ENCODE data around the gene NCOR1.

DNA sequence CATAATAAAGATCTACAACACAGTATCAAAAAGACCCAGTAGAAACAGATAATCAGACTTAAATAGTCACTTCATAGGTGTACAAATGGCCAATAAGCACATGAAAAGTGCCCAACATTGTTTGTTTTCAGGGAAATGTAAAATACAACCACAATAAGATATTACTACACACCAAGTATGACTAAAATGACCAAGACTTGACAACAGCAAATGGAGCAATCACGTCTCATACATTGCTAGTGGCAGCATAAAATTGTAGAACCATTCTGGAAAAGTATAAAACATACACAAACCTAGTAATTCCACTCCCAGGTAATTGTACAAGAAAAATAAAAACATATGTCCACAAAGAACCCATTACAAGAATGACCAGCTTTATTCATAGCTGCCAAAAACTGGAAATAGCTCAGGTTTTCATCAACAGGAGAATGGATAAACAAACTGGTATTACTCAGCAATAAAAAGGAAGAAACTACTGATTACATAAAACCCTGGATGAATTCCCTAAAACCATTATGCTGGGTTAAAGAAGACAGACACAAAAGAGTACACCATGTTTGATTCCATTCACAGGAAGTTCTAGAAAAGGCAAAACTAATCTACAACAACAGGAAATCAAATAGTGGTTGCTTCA lies 130.2 kb downstream of the NCOR1 start:
- no peak for TF ChIP-seq CTCF (conservative IDR thresholded peaks at IDR 0.05)
- no peak for TF ChIP-seq ZFX (IDR thresholded peaks at IDR 0.05)

All from C4-2B (cell line).